A549 (cell line): Measurements from ENCODE around the gene CD1D. TPM values are rescaled to one million over a fixed set of nuclear protein-coding genes. Genes with fewer than 3 reads are reported as not detected.

Experiments
- ATAC-seq, 2 experiments: fragments of 200-7000 bp in 1 of 2; fragments of >200 bp in 1 of 2; cut with Nextera tagmentation in 1 of 2; cut with Tn5 transposase in 1 of 2; 3 replicates each; pipeline versions ENCODE4 v1.8.0 to v1.9.1; 2018 to 2020; ENCODE audit warnings: mild to moderate bottlenecking in 1 of 2, moderate library complexity in 1 of 2
- CTCF ChIA-PET: fragments of 300-600 bp; sonication (Branson Sonifier 250); formaldehyde crosslinking; extraction: SDS; loops from one replicate; lab custom pipeline; 2021; ENCODE audit warnings: antibody characterized with exemption, inconsistent platforms; lab: Yijun Ruan, JAX
- POLR2A ChIA-PET: fragments of 350-600 bp; formaldehyde crosslinking; extraction: SDS; loops from one replicate; lab custom pipeline; 2021; ENCODE audit warnings: antibody characterized with exemption, inconsistent platforms; lab: Yijun Ruan, JAX
- DNase-seq, 2 experiments: peaks; one replicate each; pipeline versions ENCODE4 v3.0.0 to v3.0.0-alpha.2; 2011 to 2016; ENCODE audit warnings: low read depth in 1 of 2, low spot score in 1 of 2
- FAIRE-seq: peaks from 2 replicates; lab custom pipeline; 2011; peaks lifted over from hg19 to GRCh38; lab: Jason Lieb, UNC
- H3K27ac ChIP-seq, 2 experiments: fragments of >200 bp; sonication (Bioruptor Twin); formaldehyde crosslinking; 3 replicates each; pipeline ENCODE4 v1.5.1; 2016 to 2017
- H3K4me1 ChIP-seq: fragments of >200 bp; sonication (Bioruptor Twin); formaldehyde crosslinking; 3 replicates; pipeline ENCODE4 v1.6.1; 2016
- H3K4me2 ChIP-seq: fragments of >200 bp; sonication (Bioruptor Twin); formaldehyde crosslinking; 3 replicates; pipeline ENCODE4 v1.6.1; 2016
- H3K4me3 ChIP-seq: fragments of >200 bp; sonication (Bioruptor Twin); formaldehyde crosslinking; 3 replicates; pipeline ENCODE4 v1.5.1; 2016
- H3K9me3 ChIP-seq: fragments of >200 bp; sonication (Bioruptor Twin); formaldehyde crosslinking; 3 replicates; pipeline ENCODE4 v1.6.1; 2016
- ATOH8 ChIP-seq: fragments of 250-450 bp; sonication (Bioruptor Pico); IDR thresholded peaks from 2 replicates; pipeline ENCODE4 v1.5.0; 2020; ENCODE audit warnings: low read depth, mild to moderate bottlenecking, moderate library complexity
- BHLHE40 ChIP-seq: IDR thresholded peaks from 2 replicates; pipeline ENCODE4 v1.6.1; 2012; ENCODE audit warnings: low read depth, low read length, inconsistent platforms
- CHD2 ChIP-seq: fragments of 150-350 bp; IDR thresholded peaks from 2 replicates; pipeline ENCODE4 v1.6.1; 2014; ENCODE audit warnings: low read length; ENCODE audit not compliant: partially characterized antibody
- CTCF ChIP-seq: fragments of >200 bp; sonication (Bioruptor Twin); formaldehyde crosslinking; IDR thresholded peaks from 3 replicates; pipeline ENCODE4 v1.5.1; 2016
- EHMT2 ChIP-seq: fragments of 200-600 bp; sonication (generic); IDR thresholded peaks from 2 replicates; pipeline ENCODE4 v1.6.1; 2016; ENCODE audit warnings: antibody characterized with exemption, low read depth, mild to moderate bottlenecking, moderate library complexity
- FOSL2 ChIP-seq, 2 experiments: fragments of 450-650 bp in 1 of 2; fragments of >200 bp in 1 of 2; sonication (Bioruptor Twin) in 1 of 2; formaldehyde crosslinking; IDR thresholded peaks; 2 replicates each; pipeline versions ENCODE4 v1.5.0 to v1.6.1; 2016 to 2020; ENCODE audit warnings: mild to moderate bottlenecking in 1 of 2, moderate library complexity in 1 of 2
- HDAC2 ChIP-seq: fragments of 200-600 bp; sonication (generic); IDR thresholded peaks from 2 replicates; pipeline ENCODE4 v1.6.1; 2016
- HEYL ChIP-seq: fragments of 250-450 bp; sonication (Bioruptor Pico); IDR thresholded peaks from 2 replicates; pipeline ENCODE4 v1.8.0; 2021; ENCODE audit warnings: mild to moderate bottlenecking, moderate library complexity
- HMGXB4 ChIP-seq: fragments of 250-450 bp; sonication (Bioruptor Pico); IDR thresholded peaks from 2 replicates; pipeline ENCODE4 v1.5.0; 2021; ENCODE audit warnings: mild to moderate bottlenecking, moderate library complexity, borderline replicate concordance
- HOXB13 ChIP-seq: fragments of 250-450 bp; sonication (Bioruptor Pico); IDR thresholded peaks from 2 replicates; pipeline ENCODE4 v1.5.0; 2020; ENCODE audit warnings: low read depth, mild to moderate bottlenecking, moderate library complexity
- HOXB5 ChIP-seq: fragments of 250-450 bp; sonication (Bioruptor Pico); IDR thresholded peaks from 2 replicates; pipeline ENCODE4 v1.5.0; 2020; ENCODE audit warnings: mild to moderate bottlenecking, moderate library complexity
- JUN ChIP-seq, 2 experiments: fragments of >200 bp; sonication (Bioruptor Twin); formaldehyde crosslinking; IDR thresholded peaks; 2 replicates in 1 of 2; 3 replicates in 1 of 2; pipeline ENCODE4 v1.6.1; 2016 to 2017
- JUNB ChIP-seq: fragments of >200 bp; sonication (Bioruptor Twin); formaldehyde crosslinking; IDR thresholded peaks from 2 replicates; pipeline ENCODE4 v1.6.1; 2016
- KDM1A ChIP-seq: fragments of 200-600 bp; sonication (generic); IDR thresholded peaks from 2 replicates; pipeline ENCODE4 v1.6.1; 2016; ENCODE audit warnings: low read depth, mild to moderate bottlenecking
- KDM5A ChIP-seq: fragments of 200-600 bp; sonication (generic); IDR thresholded peaks from 2 replicates; pipeline ENCODE4 v1.6.1; 2016; ENCODE audit warnings: antibody characterized with exemption, mild to moderate bottlenecking
- NFE2L2 ChIP-seq: fragments of 150-350 bp; conservative IDR thresholded peaks from 2 replicates; pipeline ENCODE4 v1.6.1; 2014; ENCODE audit warnings: low read length
- PBX3 ChIP-seq: IDR thresholded peaks from 2 replicates; pipeline ENCODE4 v1.6.1; 2012
- POLR2A ChIP-seq: IDR thresholded peaks from 2 replicates; pipeline ENCODE4 v1.6.1; 2012; ENCODE audit warnings: mild to moderate bottlenecking, low read length
- RARB ChIP-seq: fragments of 250-450 bp; sonication (Bioruptor Pico); IDR thresholded peaks from 2 replicates; pipeline ENCODE4 v1.8.0; 2021; ENCODE audit warnings: mild to moderate bottlenecking, moderate library complexity
- RNF2 ChIP-seq: fragments of 200-600 bp; sonication (generic); IDR thresholded peaks from 2 replicates; pipeline ENCODE4 v1.6.1; 2016; ENCODE audit warnings: low read depth, mild to moderate bottlenecking, antibody characterized with exemption, moderate library complexity, borderline replicate concordance
- SMC3 ChIP-seq: fragments of >200 bp; sonication (Bioruptor Twin); formaldehyde crosslinking; IDR thresholded peaks from 3 replicates; pipeline ENCODE4 v1.6.1; 2018; ENCODE audit warnings: inconsistent platforms
- TP53 ChIP-seq: fragments of 250-450 bp; sonication (Bioruptor Pico); IDR thresholded peaks from 2 replicates; pipeline ENCODE4 v1.5.0; 2021; ENCODE audit warnings: mild to moderate bottlenecking, moderate library complexity
- ZSCAN20 ChIP-seq: fragments of 250-450 bp; sonication (Bioruptor Pico); IDR thresholded peaks from 2 replicates; pipeline ENCODE4 v1.8.0; 2022; ENCODE audit warnings: mild to moderate bottlenecking, moderate library complexity
- WGBS: methylation state at CpG from one replicate; pipeline ENCODE4 v1.1.6; 2017; ENCODE audit errors: missing lambda C conversion rate; 5-methylcytosine and 5-hydroxymethylcytosine counted together
- polyA plus RNA-seq, 4 experiments: library from polyadenylated mRNA; depleted of rRNA in 3 of 4; stranded (reverse); fragments of >200 nt; fragmentation: RNase III in 1 of 4; extraction: RNeasy Plus Mini Kit Qiagen cat#74134 plus additional on column Dnase treatment in 1 of 4; gene quantifications; 2 replicates in 3 of 4; 3 replicates in 1 of 4; pipeline ENCODE4 v1.2.3, GENCODE V29; 2011 to 2017
- TF ChIP-seq, protein P1 (sequence below): fragments of >200 bp; sonication (Bioruptor Twin); formaldehyde crosslinking; IDR thresholded peaks from 3 replicates; pipeline ENCODE4 v1.6.1; 2016

The CD1D gene
- polyA plus RNA-seq, 2 of the 4 experiments (the other 2 are of a cell fraction) = 0.04 TPM; not detected in 1

DNA sequence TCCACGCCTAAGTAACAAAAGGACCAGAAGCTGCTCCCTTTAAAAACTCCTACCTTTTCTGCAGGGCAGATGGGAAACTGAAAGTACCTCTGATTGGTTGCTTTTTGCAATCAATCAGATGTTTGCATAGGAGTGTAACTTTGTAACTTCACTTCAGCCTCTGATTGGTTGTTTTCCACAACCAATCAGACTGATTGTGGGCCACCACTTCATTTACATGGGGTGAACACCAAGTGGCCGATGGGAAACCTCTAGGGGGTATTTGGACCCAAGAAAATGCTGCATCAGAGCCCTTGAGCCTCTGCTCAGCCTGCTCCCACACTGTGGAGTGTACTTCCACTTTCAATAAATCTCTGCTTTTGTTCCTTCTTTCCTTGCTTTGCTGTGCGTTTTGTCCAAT, 32.8 kb upstream of the CD1D start:
- no peak overlapping the region for H3K27ac ChIP-seq
- TF ChIP-seq EHMT2 (no peak), JUN (IDR thresholded peaks at IDR 0.05) (no peak), KDM5A (no peak), HOXB13 (CRISPR knock-in tag) (no peak), JUNB (no peak), ZSCAN20 (no peak), CHD2 (no peak), POLR2A (no peak), HEYL (CRISPR knock-in tag) (no peak), KDM1A (no peak), ATOH8 (no peak)
- TF ChIP-seq, protein P1, sequence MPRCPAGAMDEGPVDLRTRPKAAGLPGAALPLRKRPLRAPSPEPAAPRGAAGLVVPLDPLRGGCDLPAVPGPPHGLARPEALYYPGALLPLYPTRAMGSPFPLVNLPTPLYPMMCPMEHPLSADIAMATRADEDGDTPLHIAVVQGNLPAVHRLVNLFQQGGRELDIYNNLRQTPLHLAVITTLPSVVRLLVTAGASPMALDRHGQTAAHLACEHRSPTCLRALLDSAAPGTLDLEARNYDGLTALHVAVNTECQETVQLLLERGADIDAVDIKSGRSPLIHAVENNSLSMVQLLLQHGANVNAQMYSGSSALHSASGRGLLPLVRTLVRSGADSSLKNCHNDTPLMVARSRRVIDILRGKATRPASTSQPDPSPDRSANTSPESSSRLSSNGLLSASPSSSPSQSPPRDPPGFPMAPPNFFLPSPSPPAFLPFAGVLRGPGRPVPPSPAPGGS = no peak
- TF ChIP-seq, all 56 proteins: peak for 0
- H3K4me3 ChIP-seq = no peak overlapping the region
- H3K9me3 ChIP-seq = peaks cover 5% of the 10 kb centered on the region; the same call in 1 of the 3 replicates
- ChIA-PET CTCF (interaction anchor here (0.7 to 2.2 kb wide), 3 partner anchors 26 to 188 kb away, joined by 3 to 6 read pairs (median 4); no protein-coding TSS in a partner anchor), POLR2A (no interaction called here)
- no peak for DNase-seq
- no peak for FAIRE-seq
- H3K4me1 ChIP-seq = peaks cover 17% of the 10 kb centered on the region; the same call in 1 of the 3 replicates
- no peak overlapping the region for H3K4me2 ChIP-seq
- 65% methylated on average over 3 of the region's 3 CpGs for WGBS
- ATAC-seq = no peak

DNA sequence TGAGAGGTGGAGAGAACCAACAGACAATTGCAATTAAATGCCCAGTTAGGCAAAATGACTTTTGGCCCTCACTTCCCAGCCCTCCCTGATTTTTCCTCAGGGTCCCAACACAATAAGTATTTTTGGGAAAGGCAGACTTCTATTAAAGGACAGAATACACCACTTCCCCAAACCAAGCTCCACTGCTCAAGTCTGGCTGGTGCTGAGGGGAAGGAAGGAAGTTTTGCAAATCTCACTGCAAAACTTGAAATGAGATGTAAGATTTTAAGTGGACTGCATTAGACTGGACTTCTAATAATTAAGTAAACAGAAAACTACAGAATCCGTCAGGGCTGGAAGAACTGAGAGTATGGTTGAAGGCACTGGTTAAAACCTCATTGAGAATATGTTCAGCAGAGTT, 32.2 kb upstream of the CD1D start:
- Histone ChIP-seq H3K9me3 (peaks cover 5% of the 10 kb centered on the region; the same call in 1 of the 3 replicates), H3K27ac (no peak overlapping the region), H3K4me2 (no peak overlapping the region), H3K4me1 (peaks cover 17% of the 10 kb centered on the region; the same call in 1 of the 3 replicates), H3K4me3 (no peak overlapping the region)
- ATAC-seq (no peak), FAIRE-seq (no peak), DNase-seq (no peak)
- TF ChIP-seq HDAC2 (no peak), CTCF (no peak), RARB (CRISPR knock-in tag) (no peak), HEYL (CRISPR knock-in tag) (no peak), HOXB13 (CRISPR knock-in tag) (no peak), HOXB5 (CRISPR knock-in tag) (no peak), PBX3 (no peak), SMC3 (no peak), FOSL2 (IDR thresholded peaks at IDR 0.05) (no peak), FOSL2 (CRISPR knock-in tag; IDR thresholded peaks at IDR 0.05) (no peak), HMGXB4 (CRISPR knock-in tag) (no peak), TP53 (CRISPR knock-in tag) (no peak), EHMT2 (no peak), RNF2 (no peak), BHLHE40 (no peak), NFE2L2 (no peak)
- WGBS = 88% methylated on average over 1 of the region's 1 CpG
- ChIA-PET CTCF (interaction anchor here (0.9 to 2.2 kb wide), 2 partner anchors 9 to 27 kb away, joined by 3 to 6 read pairs; no protein-coding TSS in a partner anchor), POLR2A (no interaction called here)
